HEK293 (cell line): ENCODE measurements around the gene DZIP1L.

Source experiments
- CTCF ChIA-PET: fragments of 350-600 bp; formaldehyde crosslinking; extraction: SDS; loops from one replicate; lab custom pipeline; 2021; ENCODE audit warnings: antibody characterized with exemption; lab: Yijun Ruan, JAX
- POLR2A ChIA-PET: fragments of 300-600 bp; formaldehyde crosslinking; extraction: SDS; loops from one replicate; lab custom pipeline; 2020; ENCODE audit warnings: antibody characterized with exemption, inconsistent platforms; lab: Yijun Ruan, JAX
- H3K27ac ChIP-seq: fragments of 200-500 bp; sonication (Bioruptor generic); 2 replicates; pipeline ENCODE4 v1.5.1; 2014; ENCODE audit warnings: low read depth, low read length, control low read depth, inconsistent platforms; ENCODE audit errors: extremely low read depth
- H3K36me3 ChIP-seq, 2 experiments: fragments of 200-500 bp in 1 of 2; sonication (Bioruptor generic) in 1 of 2; 1 replicate in 1 of 2; 2 replicates in 1 of 2; pipeline ENCODE4 v1.5.1; 2014 to 2017; ENCODE audit warnings: inconsistent platforms in 2 of 2, low read length in 2 of 2; ENCODE audit not compliant: control insufficient read depth in 2 of 2, insufficient read depth in 1 of 2
- H3K4me1 ChIP-seq: fragments of 200-500 bp; sonication (Bioruptor generic); 2 replicates; pipeline ENCODE4 v1.5.1; 2014; ENCODE audit warnings: mild to moderate bottlenecking, low read length, inconsistent platforms; ENCODE audit not compliant: control insufficient read depth, insufficient read depth
- H3K4me3 ChIP-seq: 2 replicates; pipeline ENCODE4 v1.5.1; 2011; ENCODE audit warnings: low read depth, mild to moderate bottlenecking, control low read depth, low read length, moderate library complexity
- H3K9me3 ChIP-seq: fragments of 200-500 bp; sonication (Bioruptor generic); 2 replicates; pipeline ENCODE4 v1.5.1; 2014; ENCODE audit warnings: low read depth, low read length, inconsistent platforms; ENCODE audit not compliant: control insufficient read depth, insufficient read depth
- IKZF3 ChIP-seq: fragments of 450-650 bp; IDR thresholded peaks from 2 replicates; pipeline ENCODE4 v1.5.0; 2018; ENCODE audit warnings: missing biosample characterization, mild to moderate bottlenecking, missing genetic modification characterization, moderate library complexity
- KLF1 ChIP-seq: fragments of 450-650 bp; formaldehyde crosslinking; IDR thresholded peaks from 2 replicates; pipeline ENCODE4 v1.5.1; 2016; ENCODE audit warnings: missing biosample characterization, missing genetic modification characterization
- KLF10 ChIP-seq: fragments of 450-650 bp; IDR thresholded peaks from 2 replicates; pipeline ENCODE4 v1.5.1; 2018; ENCODE audit warnings: missing biosample characterization, mild to moderate bottlenecking, missing genetic modification characterization
- KLF8 ChIP-seq: fragments of 450-650 bp; formaldehyde crosslinking; IDR thresholded peaks from 2 replicates; pipeline ENCODE4 v1.5.1; 2016; ENCODE audit warnings: missing biosample characterization, missing genetic modification characterization
- OVOL3 ChIP-seq: fragments of 450-650 bp; formaldehyde crosslinking; IDR thresholded peaks from 2 replicates; pipeline ENCODE4 v1.5.1; 2016; ENCODE audit warnings: missing biosample characterization, missing genetic modification characterization
- SP3 ChIP-seq: fragments of 450-650 bp; formaldehyde crosslinking; IDR thresholded peaks from 2 replicates; pipeline ENCODE4 v1.5.1; 2016; ENCODE audit warnings: missing biosample characterization, missing genetic modification characterization
- SP7 ChIP-seq: fragments of 450-650 bp; formaldehyde crosslinking; IDR thresholded peaks from 2 replicates; pipeline ENCODE4 v1.5.1; 2016; ENCODE audit warnings: missing biosample characterization, missing genetic modification characterization
- ZBTB17 ChIP-seq: fragments of 450-650 bp; formaldehyde crosslinking; IDR thresholded peaks from 2 replicates; pipeline ENCODE4 v1.5.1; 2016; ENCODE audit warnings: missing biosample characterization, missing genetic modification characterization
- ZBTB20 ChIP-seq: fragments of 450-650 bp; formaldehyde crosslinking; IDR thresholded peaks from 2 replicates; pipeline ENCODE4 v1.5.1; 2016; ENCODE audit warnings: missing biosample characterization, missing genetic modification characterization
- ZBTB48 ChIP-seq: fragments of 450-650 bp; formaldehyde crosslinking; IDR thresholded peaks from 2 replicates; pipeline ENCODE4 v1.5.1; 2016; ENCODE audit warnings: missing biosample characterization, missing genetic modification characterization
- ZBTB8A ChIP-seq: fragments of 450-650 bp; formaldehyde crosslinking; IDR thresholded peaks from 2 replicates; pipeline ENCODE4 v1.5.1; 2016; ENCODE audit warnings: missing biosample characterization, missing genetic modification characterization
- ZEB2 ChIP-seq: fragments of 450-650 bp; formaldehyde crosslinking; IDR thresholded peaks from 2 replicates; pipeline ENCODE4 v1.5.1; 2016; ENCODE audit warnings: missing biosample characterization, missing genetic modification characterization
- ZFHX2 ChIP-seq: fragments of 450-650 bp; formaldehyde crosslinking; conservative IDR thresholded peaks from 2 replicates; pipeline ENCODE4 v1.5.1; 2016; ENCODE audit warnings: missing biosample characterization, missing genetic modification characterization
- ZFP41 ChIP-seq: fragments of 450-650 bp; formaldehyde crosslinking; IDR thresholded peaks from 2 replicates; pipeline ENCODE4 v1.5.1; 2016; ENCODE audit warnings: missing biosample characterization, missing genetic modification characterization, borderline replicate concordance
- ZNF121 ChIP-seq: fragments of 450-650 bp; formaldehyde crosslinking; IDR thresholded peaks from 2 replicates; pipeline ENCODE4 v1.5.1; 2016; ENCODE audit warnings: missing biosample characterization, missing genetic modification characterization
- ZNF16 ChIP-seq: fragments of 450-650 bp; formaldehyde crosslinking; IDR thresholded peaks from 2 replicates; pipeline ENCODE4 v1.5.1; 2016; ENCODE audit warnings: low read depth, missing biosample characterization, missing genetic modification characterization
- ZNF174 ChIP-seq: fragments of 450-650 bp; formaldehyde crosslinking; IDR thresholded peaks from 2 replicates; pipeline ENCODE4 v1.5.0; 2017; ENCODE audit warnings: missing biosample characterization, mild to moderate bottlenecking, missing genetic modification characterization
- ZNF335 ChIP-seq: fragments of 450-650 bp; formaldehyde crosslinking; conservative IDR thresholded peaks from 2 replicates; pipeline ENCODE4 v1.5.1; 2016; ENCODE audit warnings: missing biosample characterization, missing genetic modification characterization
- ZNF341 ChIP-seq: fragments of 450-650 bp; formaldehyde crosslinking; IDR thresholded peaks from 2 replicates; pipeline ENCODE4; 2016; ENCODE audit warnings: low read depth, missing biosample characterization, missing genetic modification characterization
- ZNF366 ChIP-seq: fragments of 450-650 bp; formaldehyde crosslinking; conservative IDR thresholded peaks from 2 replicates; pipeline ENCODE4 v1.5.1; 2016; ENCODE audit warnings: missing biosample characterization, missing genetic modification characterization
- ZNF521 ChIP-seq: fragments of 450-650 bp; formaldehyde crosslinking; IDR thresholded peaks from 2 replicates; pipeline ENCODE4 v1.5.1; 2017; ENCODE audit warnings: missing biosample characterization, mild to moderate bottlenecking, missing genetic modification characterization
- ZNF600 ChIP-seq: fragments of 450-650 bp; formaldehyde crosslinking; IDR thresholded peaks from 2 replicates; pipeline ENCODE4 v1.5.1; 2016; ENCODE audit warnings: missing biosample characterization, missing genetic modification characterization
- ZNF654 ChIP-seq: fragments of 450-650 bp; formaldehyde crosslinking; IDR thresholded peaks from 2 replicates; pipeline ENCODE4 v1.5.1; 2016; ENCODE audit warnings: low read depth, missing biosample characterization, missing genetic modification characterization
- ZNF660 ChIP-seq: fragments of 450-650 bp; IDR thresholded peaks from 2 replicates; pipeline ENCODE4 v1.5.1; 2018; ENCODE audit warnings: missing biosample characterization, mild to moderate bottlenecking, missing genetic modification characterization
- ZNF792 ChIP-seq: fragments of 450-650 bp; formaldehyde crosslinking; IDR thresholded peaks from 2 replicates; pipeline ENCODE4 v1.5.1; 2016; ENCODE audit warnings: missing biosample characterization, missing genetic modification characterization
- ZXDB ChIP-seq: fragments of 450-650 bp; formaldehyde crosslinking; IDR thresholded peaks from 2 replicates; pipeline ENCODE4 v1.5.1; 2016; ENCODE audit warnings: missing biosample characterization, missing genetic modification characterization
- TF ChIP-seq, protein P1 (sequence below): fragments of 450-650 bp; formaldehyde crosslinking; IDR thresholded peaks from 2 replicates; pipeline ENCODE4 v1.5.1; 2016; ENCODE audit warnings: missing biosample characterization, missing genetic modification characterization
- TF ChIP-seq, protein P2 (sequence below): fragments of 450-650 bp; formaldehyde crosslinking; IDR thresholded peaks from 2 replicates; pipeline ENCODE4 v1.5.1; 2016; ENCODE audit warnings: missing biosample characterization, missing genetic modification characterization
- TF ChIP-seq, protein P3 (sequence below): fragments of 450-650 bp; formaldehyde crosslinking; IDR thresholded peaks from 2 replicates; pipeline ENCODE4 v1.5.1; 2016; ENCODE audit warnings: missing biosample characterization, missing genetic modification characterization
- TF ChIP-seq, protein P4 (sequence below): fragments of 450-650 bp; formaldehyde crosslinking; IDR thresholded peaks from 2 replicates; pipeline ENCODE4 v1.5.1; 2016; ENCODE audit warnings: missing biosample characterization, missing genetic modification characterization

Gene DZIP1L

DNA sequence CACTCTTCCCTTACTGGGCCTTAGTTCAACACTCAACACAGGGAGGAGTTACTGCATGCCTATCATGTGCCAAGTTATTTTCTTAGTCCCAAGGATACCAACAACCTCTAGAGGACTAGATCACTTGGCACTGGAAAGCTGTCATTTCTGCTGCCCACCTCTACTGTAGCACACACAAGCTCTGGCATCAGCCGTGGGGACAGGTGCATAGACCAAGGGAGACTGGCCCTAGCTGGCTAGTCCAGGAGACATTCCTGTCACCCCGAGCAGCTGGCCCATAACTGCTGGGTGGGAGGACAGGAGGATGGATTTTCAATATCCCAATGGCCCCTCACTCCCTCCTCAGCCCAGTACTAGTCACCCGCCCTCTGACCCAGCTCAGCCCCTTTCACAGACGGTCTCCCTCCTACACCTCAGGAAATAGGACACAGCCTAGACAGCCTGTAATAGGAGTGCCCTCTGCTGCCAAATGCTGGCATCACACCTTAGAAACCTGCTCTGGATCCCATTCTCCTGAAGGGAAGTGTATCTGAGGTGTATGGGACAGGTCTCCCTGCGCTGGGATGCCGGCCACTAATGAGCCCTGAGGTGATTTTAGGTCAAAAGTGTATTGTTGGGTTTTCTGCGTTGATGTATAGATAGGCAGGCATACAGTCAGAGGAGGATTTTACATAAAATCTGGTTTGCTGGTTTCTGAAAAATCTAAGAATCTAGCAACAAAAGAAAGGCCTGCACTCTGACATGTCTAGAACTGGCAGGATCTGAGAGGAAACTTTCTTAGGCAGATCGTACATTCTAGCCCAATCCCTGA, 3.4 kb upstream of the DZIP1L start:
- no peaks in the 10 kb centered on the region for H3K36me3 ChIP-seq
- no peak overlapping the region for H3K4me3 ChIP-seq
- TF ChIP-seq ZFHX2 (tag by site-specific recombination) (peak; percentile 44), KLF10 (tag by site-specific recombination) (0 out of 2 replicates have a peak, but pooled peaks have one; percentile 8), ZNF792 (no peak), ZNF121 (tag by site-specific recombination) (no peak), ZNF654 (tag by site-specific recombination) (peak; percentile 81), ZEB2 (no peak), SP3 (tag by site-specific recombination) (no peak), IKZF3 (tag by site-specific recombination) (peak; percentile 43; the same call in 1 of the 2 replicates), ZNF660 (no peak), ZNF16 (no peak), ZNF521 (tag by site-specific recombination) (no peak), ZBTB8A (tag by site-specific recombination) (0 out of 2 replicates have a peak, but pooled peaks have one; percentile 34), KLF1 (tag by site-specific recombination) (no peak), ZNF600 (tag by site-specific recombination) (0 out of 2 replicates have a peak, but pooled peaks have one; percentile 13)
- TF ChIP-seq, protein P1, sequence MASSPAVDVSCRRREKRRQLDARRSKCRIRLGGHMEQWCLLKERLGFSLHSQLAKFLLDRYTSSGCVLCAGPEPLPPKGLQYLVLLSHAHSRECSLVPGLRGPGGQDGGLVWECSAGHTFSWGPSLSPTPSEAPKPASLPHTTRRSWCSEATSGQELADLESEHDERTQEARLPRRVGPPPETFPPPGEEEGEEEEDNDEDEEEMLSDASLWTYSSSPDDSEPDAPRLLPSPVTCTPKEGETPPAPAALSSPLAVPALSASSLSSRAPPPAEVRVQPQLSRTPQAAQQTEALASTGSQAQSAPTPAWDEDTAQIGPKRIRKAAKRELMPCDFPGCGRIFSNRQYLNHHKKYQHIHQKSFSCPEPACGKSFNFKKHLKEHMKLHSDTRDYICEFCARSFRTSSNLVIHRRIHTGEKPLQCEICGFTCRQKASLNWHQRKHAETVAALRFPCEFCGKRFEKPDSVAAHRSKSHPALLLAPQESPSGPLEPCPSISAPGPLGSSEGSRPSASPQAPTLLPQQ (tag by site-specific recombination), result no peak
- TF ChIP-seq, protein P2, sequence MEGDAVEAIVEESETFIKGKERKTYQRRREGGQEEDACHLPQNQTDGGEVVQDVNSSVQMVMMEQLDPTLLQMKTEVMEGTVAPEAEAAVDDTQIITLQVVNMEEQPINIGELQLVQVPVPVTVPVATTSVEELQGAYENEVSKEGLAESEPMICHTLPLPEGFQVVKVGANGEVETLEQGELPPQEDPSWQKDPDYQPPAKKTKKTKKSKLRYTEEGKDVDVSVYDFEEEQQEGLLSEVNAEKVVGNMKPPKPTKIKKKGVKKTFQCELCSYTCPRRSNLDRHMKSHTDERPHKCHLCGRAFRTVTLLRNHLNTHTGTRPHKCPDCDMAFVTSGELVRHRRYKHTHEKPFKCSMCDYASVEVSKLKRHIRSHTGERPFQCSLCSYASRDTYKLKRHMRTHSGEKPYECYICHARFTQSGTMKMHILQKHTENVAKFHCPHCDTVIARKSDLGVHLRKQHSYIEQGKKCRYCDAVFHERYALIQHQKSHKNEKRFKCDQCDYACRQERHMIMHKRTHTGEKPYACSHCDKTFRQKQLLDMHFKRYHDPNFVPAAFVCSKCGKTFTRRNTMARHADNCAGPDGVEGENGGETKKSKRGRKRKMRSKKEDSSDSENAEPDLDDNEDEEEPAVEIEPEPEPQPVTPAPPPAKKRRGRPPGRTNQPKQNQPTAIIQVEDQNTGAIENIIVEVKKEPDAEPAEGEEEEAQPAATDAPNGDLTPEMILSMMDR, result peak; percentile 42
- CTCF ChIA-PET, result interaction anchor here (0.5 to 3.0 kb wide), 28 partner anchors 11 to 1812 kb away, joined by 3 to 63 read pairs (median 4); no protein-coding TSS in a partner anchor
- no peaks in the 10 kb centered on the region for H3K4me1 ChIP-seq
- POLR2A ChIA-PET, result interaction anchor here (0.6 kb wide), 1 partner anchor 146 kb away, joined by 4 read pairs; no protein-coding TSS in a partner anchor
- H3K9me3 ChIP-seq, result no peaks in the 10 kb centered on the region
- no peak overlapping the region for H3K27ac ChIP-seq

DNA sequence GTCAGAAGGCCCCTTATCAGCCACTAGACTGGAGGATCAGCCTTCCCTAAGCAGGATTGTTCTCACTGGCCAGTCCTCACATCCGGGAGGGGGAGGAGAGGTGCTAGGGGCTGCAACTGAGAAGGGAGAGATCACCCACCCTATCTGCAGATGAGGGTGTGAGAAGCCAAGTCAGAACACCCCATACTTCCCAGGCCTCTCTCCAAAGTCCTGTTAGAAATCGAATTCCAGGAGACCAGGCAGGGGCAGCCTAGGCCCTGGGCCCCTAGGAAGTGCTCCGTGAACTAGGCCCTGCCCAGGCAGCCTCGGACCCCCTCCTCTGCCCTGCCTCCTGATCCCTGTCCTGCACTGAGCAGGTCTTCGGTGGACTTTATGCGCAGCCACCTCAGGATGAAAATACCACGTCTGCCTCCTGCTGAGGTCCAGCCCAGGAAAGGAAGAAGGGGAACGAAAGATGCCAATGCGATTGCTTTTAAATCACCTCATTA, 933 bp downstream of the DZIP1L start:
- TF ChIP-seq KLF8 (no peak), ZBTB48 (tag by site-specific recombination) (peak; percentile 48; the same call in 1 of the 2 replicates), ZXDB (tag by site-specific recombination) (0 out of 2 replicates have a peak, but pooled peaks have one; percentile 13), ZNF366 (tag by site-specific recombination) (0 out of 2 replicates have a peak, but pooled peaks have one; percentile 16), OVOL3 (no peak), ZNF341 (tag by site-specific recombination) (peak; percentile 79), ZNF174 (tag by site-specific recombination) (no peak), ZBTB20 (peak; percentile 12; the same call in 1 of the 2 replicates), ZFP41 (tag by site-specific recombination) (no peak), ZNF335 (tag by site-specific recombination) (peak; percentile 88), ZNF600 (tag by site-specific recombination) (0 out of 2 replicates have a peak, but pooled peaks have one; percentile 9), ZBTB17 (peak; percentile 32; the same call in 1 of the 2 replicates), SP7 (tag by site-specific recombination) (no peak)
- TF ChIP-seq, protein P3, sequence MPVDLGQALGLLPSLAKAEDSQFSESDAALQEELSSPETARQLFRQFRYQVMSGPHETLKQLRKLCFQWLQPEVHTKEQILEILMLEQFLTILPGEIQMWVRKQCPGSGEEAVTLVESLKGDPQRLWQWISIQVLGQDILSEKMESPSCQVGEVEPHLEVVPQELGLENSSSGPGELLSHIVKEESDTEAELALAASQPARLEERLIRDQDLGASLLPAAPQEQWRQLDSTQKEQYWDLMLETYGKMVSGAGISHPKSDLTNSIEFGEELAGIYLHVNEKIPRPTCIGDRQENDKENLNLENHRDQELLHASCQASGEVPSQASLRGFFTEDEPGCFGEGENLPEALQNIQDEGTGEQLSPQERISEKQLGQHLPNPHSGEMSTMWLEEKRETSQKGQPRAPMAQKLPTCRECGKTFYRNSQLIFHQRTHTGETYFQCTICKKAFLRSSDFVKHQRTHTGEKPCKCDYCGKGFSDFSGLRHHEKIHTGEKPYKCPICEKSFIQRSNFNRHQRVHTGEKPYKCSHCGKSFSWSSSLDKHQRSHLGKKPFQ, result no peak
- TF ChIP-seq, protein P4, sequence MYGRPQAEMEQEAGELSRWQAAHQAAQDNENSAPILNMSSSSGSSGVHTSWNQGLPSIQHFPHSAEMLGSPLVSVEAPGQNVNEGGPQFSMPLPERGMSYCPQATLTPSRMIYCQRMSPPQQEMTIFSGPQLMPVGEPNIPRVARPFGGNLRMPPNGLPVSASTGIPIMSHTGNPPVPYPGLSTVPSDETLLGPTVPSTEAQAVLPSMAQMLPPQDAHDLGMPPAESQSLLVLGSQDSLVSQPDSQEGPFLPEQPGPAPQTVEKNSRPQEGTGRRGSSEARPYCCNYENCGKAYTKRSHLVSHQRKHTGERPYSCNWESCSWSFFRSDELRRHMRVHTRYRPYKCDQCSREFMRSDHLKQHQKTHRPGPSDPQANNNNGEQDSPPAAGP (tag by site-specific recombination), result 0 out of 2 replicates have a peak, but pooled peaks have one; percentile 16
- TF ChIP-seq, all 188 proteins: peak for 9
- peak overlapping the region; percentile 86 for H3K4me3 ChIP-seq
- H3K9me3 ChIP-seq, result no peaks in the 10 kb centered on the region
- ChIA-PET CTCF (interaction anchor here (0.7 to 1.3 kb wide), 2 partner anchors 15 to 41 kb away, joined by 3 to 5 read pairs; no protein-coding TSS in a partner anchor), POLR2A (interaction anchor here (1.3 to 1.7 kb wide), 2 partner anchors 32 to 59 kb away, joined by 10 to 13 read pairs; partner anchors contain the start of gene DBR1)
- H3K36me3 ChIP-seq, result peaks cover 0 to 16% of the 10 kb centered on the region in 2 experiments; a peak in 1 of 3 replicates
- H3K4me1 ChIP-seq, result no peaks in the 10 kb centered on the region
- peak overlapping the region; percentile 68; the same call in 1 of the 2 replicates for H3K27ac ChIP-seq
